Mononuclear cell (primary cell): Measurements from ENCODE around the gene CORO1C. TPM values are rescaled to one million over a fixed set of nuclear protein-coding genes. Genes with fewer than 3 reads are reported as not detected.
A peak's percentile ranks its signal among the peaks of the same experiment; 100 is the strongest.
"Not testable (repeated sequence)": the region's sequence is repeated elsewhere in the genome, so short reads cannot be mapped to it uniquely, and the experiment has no call there.

Experiments
- H3K27me3 ChIP-seq: 2 replicates; pipeline ENCODE4 v1.6.0; 2011; ENCODE audit warnings: low read length, control low read depth; ENCODE audit not compliant: insufficient read depth
- H3K4me1 ChIP-seq: 2 replicates; pipeline ENCODE4 v1.5.1; 2011; ENCODE audit warnings: mild to moderate bottlenecking, low read length, control low read depth; ENCODE audit not compliant: insufficient read depth
- H3K4me3 ChIP-seq: 2 replicates; pipeline ENCODE4 v1.5.1; 2011; ENCODE audit warnings: mild to moderate bottlenecking, low read length, moderate library complexity
- H3K9me3 ChIP-seq: 2 replicates; pipeline ENCODE4 v1.5.1; 2011; ENCODE audit warnings: low read depth, mild to moderate bottlenecking, control low read depth, low read length
- total RNA-seq: library from RNA; depleted of rRNA; stranded (reverse); fragments of >200 nt; gene quantifications from one replicate; pipeline ENCODE4 v1.2.3, GENCODE V29; 2012

Gene CORO1C
- total RNA-seq, 1 donor = 86.3 TPM

DNA sequence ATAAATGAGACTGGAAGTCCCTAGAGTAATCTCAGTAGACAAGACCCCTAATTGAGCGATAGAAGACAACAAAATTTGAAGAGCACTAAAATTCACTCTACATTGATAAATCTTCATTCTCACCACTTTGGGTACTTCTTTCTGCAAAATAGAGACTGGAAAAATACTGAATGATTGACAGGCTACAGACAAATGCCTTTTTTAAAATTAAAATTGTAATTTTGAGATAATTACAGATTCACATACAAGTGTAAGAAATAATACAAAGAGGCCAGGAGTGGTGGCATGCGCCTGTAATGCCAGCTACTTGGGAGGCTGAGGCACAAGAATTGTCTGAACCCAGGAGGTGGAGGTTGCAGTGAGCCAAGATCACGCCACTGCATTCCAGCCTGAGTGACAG lies 4.5 kb upstream of the CORO1C start:
- Histone ChIP-seq H3K4me3 (no peak overlapping the region), H3K27me3 (no peaks in the 10 kb centered on the region), H3K4me1 (peaks cover 41% of the 10 kb centered on the region), H3K9me3 (no peaks in the 10 kb centered on the region)

GRCh38 chr12:108734200-108734906 lies 3.0 kb upstream of the CORO1C start:
- peaks cover 50% of the 10 kb centered on the region for H3K4me1 ChIP-seq

GRCh38 chr12:108733230-108733531 lies 1.9 kb upstream of the CORO1C start:
- H3K4me3 ChIP-seq, H3K9me3 ChIP-seq, H3K27me3 ChIP-seq: not testable (repeated sequence)
- H3K4me1 ChIP-seq = peaks cover 48% of the 10 kb centered on the region

More at GRCh38 chr12:108734200-108734906, 3.0 kb upstream of the CORO1C start:
- no peaks in the 10 kb centered on the region for H3K9me3 ChIP-seq
- no peak overlapping the region for H3K4me3 ChIP-seq
- no peaks in the 10 kb centered on the region for H3K27me3 ChIP-seq

DNA sequence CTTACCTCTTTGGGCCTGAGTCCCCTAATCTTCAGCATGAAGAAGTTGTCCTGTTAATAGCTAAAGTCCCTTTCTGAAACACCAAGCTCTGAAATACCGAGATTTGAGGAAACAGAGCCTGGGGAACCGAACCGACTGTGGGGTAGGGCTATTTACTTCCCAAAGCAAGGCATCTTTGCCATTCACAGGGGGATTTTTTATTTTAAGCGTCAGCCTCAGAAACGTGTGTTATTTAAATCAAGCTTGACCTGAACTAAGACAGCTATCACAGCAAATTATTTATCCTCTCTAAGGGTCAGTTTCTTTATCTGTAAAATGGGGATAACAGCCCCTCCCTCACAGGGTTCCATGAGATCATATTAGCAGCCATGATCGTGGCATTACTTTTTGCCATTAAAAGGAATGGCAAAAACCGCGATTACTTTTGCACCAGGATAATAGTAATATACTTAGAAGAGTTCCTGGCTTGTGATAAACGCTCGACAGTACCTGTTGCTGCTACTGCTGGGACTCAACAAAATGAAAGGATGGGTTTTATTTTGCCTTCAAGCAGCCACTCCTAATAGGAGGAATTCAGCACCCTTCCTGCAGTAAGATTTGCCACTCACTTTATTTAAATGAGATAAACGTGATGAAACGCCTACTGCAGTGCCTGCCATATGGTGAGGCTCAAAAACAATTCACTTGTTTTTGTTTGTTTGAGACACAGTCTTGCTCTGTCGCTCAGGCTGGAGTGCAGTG lies 1.3 kb upstream of the CORO1C start:
- Histone ChIP-seq H3K4me1 (peaks cover 46% of the 10 kb centered on the region), H3K4me3 (no peak overlapping the region), H3K27me3 (no peaks in the 10 kb centered on the region), H3K9me3 (no peaks in the 10 kb centered on the region)

GRCh38 chr12:108731866-108732461 lies 646 bp upstream of the CORO1C start:
- Histone ChIP-seq H3K4me1 (peaks cover 52% of the 10 kb centered on the region), H3K27me3 (no peaks in the 10 kb centered on the region), H3K4me3 (peak overlapping the region; percentile 63), H3K9me3 (no peaks in the 10 kb centered on the region)

GRCh38 chr12:108730365-108731104 lies 783 bp downstream of the CORO1C start:
- peaks cover 64% of the 10 kb centered on the region for H3K4me1 ChIP-seq
- peak overlapping the region; percentile 63 for H3K4me3 ChIP-seq
- no peaks in the 10 kb centered on the region for H3K9me3 ChIP-seq
- no peaks in the 10 kb centered on the region for H3K27me3 ChIP-seq

- Histone ChIP-seq H3K27me3 (no peaks in the 10 kb centered on the region), H3K9me3 (no peaks in the 10 kb centered on the region), H3K4me3 (peak overlapping the region; percentile 63), H3K4me1 (peaks cover 64% of the 10 kb centered on the region)
These were observed 1.5 kb downstream of the CORO1C start for GRCh38 chr12:108729612-108730364.

- Histone ChIP-seq H3K4me1 (peaks cover 64% of the 10 kb centered on the region), H3K9me3 (no peaks in the 10 kb centered on the region), H3K4me3 (no peak overlapping the region), H3K27me3 (no peaks in the 10 kb centered on the region)
These were observed 2.3 kb downstream of the CORO1C start for GRCh38 chr12:108728820-108729611.

DNA sequence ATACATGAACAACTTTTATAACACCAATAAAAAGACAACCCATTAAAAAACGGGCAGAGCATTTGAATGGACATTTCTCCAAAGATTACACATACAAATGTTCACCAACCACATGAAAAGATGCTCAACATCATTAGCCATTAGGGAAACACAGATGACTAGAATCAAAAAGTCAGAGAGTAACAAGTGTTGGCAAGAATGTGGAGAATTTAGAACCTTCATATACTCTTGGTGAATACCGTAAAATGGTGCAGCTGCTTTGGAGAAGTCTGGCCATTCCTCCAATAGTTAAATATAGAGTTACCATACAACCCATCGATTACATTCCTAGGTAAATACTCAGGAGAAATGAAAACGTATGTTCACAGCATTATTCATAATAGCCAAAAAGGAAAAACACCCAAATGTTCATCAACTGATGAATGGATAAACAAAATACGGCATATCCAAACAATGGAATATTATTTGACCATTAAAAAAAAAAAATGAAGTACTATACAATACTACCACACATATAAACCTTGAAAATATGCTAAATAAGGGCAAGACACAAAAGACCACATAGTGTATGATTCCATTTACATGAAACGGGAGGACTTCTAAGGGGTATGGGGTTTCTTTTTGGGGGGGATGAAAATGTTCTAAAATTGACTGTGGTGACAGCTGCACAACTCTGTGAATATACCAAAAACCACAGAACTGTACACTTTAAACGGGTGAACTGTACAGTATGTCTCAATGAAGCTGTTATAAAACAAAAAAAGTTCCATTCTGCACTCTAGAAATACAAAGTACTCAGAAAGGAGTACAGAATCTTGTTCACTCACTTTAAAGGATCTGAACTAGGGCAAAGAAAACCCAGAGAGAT lies 3.2 kb downstream of the CORO1C start:
- Histone ChIP-seq H3K4me3 (no peak overlapping the region), H3K4me1 (peaks cover 67% of the 10 kb centered on the region), H3K9me3 (no peaks in the 10 kb centered on the region), H3K27me3 (no peaks in the 10 kb centered on the region)

GRCh38 chr12:108727161-108727560 lies 4.2 kb downstream of the CORO1C start:
- Histone ChIP-seq H3K9me3 (no peaks in the 10 kb centered on the region), H3K27me3 (no peaks in the 10 kb centered on the region), H3K4me3 (no peak overlapping the region), H3K4me1 (peaks cover 67% of the 10 kb centered on the region)

DNA sequence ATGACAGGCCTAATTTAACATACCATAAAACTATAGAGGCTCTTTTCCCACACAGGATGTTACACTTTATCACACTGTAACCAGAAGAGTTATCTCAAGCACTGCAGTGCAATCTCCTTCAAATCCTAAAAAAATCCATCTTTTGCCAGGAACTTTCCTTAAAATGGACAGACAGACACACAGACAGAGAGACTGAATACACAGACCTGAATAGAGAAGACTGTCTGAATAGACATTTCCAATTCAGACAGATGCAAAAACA lies 6.5 kb downstream of the CORO1C start:
- Histone ChIP-seq H3K4me1 (peaks cover 75% of the 10 kb centered on the region), H3K4me3 (no peak overlapping the region), H3K27me3 (no peaks in the 10 kb centered on the region), H3K9me3 (no peaks in the 10 kb centered on the region)

- Histone ChIP-seq H3K4me3 (no peak overlapping the region), H3K27me3 (no peaks in the 10 kb centered on the region), H3K9me3 (no peaks in the 10 kb centered on the region), H3K4me1 (peaks cover 73% of the 10 kb centered on the region)
These were observed 7.0 kb downstream of the CORO1C start for GRCh38 chr12:108724054-108724889.
